VCaP (cell line): Measurements from ENCODE around the gene NARF.

Experiments
- H3K27ac ChIP-seq: fragments of 450-650 bp; 2 replicates; pipeline ENCODE4 v1.5.1; 2017
- TF ChIP-seq, protein P1 (sequence below): fragments of 450-650 bp; conservative IDR thresholded peaks from 2 replicates; pipeline ENCODE4 v1.5.1; 2017; ENCODE audit warnings: mild to moderate bottlenecking, moderate library complexity

Gene NARF

DNA sequence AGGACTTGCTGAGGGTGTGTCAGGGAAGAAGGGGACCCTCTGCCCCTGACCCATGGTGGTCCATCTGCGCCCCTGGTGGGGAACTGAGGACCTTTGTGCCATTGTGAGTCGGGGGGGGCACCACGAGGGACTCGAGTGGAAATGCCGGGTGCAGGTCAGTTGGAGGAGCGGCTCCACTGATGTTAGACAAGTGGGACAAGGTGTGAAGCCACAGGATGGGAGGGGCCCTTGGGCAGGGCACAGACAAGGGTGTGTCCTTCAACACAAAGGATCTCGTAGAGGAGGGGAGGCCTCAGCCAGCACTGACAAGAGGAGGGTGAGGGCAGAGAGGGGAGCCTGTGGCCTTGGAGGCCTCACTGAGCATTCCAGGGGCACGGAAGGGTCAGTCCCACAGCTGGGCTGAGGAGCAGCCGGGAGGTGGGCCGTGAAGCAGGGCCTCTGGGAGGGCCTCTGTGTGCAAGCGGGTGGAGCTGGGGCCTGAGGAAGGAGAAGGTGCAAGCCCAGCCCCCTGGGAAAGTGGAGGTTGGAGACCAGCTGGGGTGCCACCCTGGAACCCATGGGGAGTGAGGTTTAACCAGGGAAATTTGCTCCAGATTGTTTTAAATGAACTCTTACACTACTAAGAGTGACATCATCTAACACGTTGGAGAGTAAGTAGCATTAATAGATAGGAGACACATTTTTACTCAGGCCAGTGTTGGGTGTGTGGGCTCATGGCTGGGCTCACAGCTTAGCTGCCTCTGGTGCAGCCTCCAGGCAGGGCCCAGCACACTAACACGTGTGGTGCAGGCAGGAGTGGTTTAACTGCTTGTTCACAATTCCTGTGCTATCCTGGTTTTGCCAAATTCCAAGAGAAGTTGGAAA, 27.9 kb downstream of the NARF start:
- H3K27ac ChIP-seq: no peak overlapping the region
- TF ChIP-seq, protein P1, sequence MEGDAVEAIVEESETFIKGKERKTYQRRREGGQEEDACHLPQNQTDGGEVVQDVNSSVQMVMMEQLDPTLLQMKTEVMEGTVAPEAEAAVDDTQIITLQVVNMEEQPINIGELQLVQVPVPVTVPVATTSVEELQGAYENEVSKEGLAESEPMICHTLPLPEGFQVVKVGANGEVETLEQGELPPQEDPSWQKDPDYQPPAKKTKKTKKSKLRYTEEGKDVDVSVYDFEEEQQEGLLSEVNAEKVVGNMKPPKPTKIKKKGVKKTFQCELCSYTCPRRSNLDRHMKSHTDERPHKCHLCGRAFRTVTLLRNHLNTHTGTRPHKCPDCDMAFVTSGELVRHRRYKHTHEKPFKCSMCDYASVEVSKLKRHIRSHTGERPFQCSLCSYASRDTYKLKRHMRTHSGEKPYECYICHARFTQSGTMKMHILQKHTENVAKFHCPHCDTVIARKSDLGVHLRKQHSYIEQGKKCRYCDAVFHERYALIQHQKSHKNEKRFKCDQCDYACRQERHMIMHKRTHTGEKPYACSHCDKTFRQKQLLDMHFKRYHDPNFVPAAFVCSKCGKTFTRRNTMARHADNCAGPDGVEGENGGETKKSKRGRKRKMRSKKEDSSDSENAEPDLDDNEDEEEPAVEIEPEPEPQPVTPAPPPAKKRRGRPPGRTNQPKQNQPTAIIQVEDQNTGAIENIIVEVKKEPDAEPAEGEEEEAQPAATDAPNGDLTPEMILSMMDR: no peak

DNA sequence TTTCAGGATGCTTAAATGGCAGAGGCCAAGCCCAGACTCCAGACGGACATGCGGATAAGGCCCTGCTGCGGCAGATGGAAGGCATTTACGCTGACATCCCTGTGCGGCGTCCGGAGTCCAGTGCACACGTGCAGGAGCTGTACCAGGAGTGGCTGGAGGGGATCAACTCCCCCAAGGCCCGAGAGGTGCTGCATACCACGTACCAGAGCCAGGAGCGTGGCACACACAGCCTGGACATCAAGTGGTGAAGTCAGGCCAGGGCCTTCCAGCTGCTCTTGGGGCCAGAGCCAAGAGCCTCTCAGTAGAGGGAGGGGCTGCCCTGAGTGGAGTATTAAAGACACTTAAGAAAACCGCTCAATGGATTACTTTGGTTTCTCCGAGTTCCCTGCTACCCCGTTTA, 29.4 kb downstream of the NARF start:
- no peak overlapping the region for H3K27ac ChIP-seq
- TF ChIP-seq, protein P1: no peak

DNA sequence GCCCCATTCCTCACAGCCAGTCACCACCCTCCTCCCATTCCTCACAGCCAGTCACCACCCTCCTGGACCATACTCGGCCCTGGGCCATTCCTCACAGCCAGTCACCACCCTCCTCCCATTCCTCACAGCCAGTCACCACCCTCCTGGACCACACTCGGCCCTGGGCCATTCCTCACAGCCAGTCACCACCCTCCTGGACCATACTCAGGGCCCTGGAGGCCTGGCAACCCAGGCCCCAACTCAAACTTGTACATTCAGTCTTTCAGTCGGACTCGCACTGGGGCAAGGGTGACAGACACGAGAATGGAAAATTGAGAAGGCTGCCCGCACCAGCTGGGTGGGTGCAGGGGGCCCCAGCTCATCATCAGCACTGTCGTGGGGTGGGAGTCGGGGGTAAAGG, 30.6 kb downstream of the NARF start:
- TF ChIP-seq, protein P1: no peak
- no peak overlapping the region for H3K27ac ChIP-seq

DNA sequence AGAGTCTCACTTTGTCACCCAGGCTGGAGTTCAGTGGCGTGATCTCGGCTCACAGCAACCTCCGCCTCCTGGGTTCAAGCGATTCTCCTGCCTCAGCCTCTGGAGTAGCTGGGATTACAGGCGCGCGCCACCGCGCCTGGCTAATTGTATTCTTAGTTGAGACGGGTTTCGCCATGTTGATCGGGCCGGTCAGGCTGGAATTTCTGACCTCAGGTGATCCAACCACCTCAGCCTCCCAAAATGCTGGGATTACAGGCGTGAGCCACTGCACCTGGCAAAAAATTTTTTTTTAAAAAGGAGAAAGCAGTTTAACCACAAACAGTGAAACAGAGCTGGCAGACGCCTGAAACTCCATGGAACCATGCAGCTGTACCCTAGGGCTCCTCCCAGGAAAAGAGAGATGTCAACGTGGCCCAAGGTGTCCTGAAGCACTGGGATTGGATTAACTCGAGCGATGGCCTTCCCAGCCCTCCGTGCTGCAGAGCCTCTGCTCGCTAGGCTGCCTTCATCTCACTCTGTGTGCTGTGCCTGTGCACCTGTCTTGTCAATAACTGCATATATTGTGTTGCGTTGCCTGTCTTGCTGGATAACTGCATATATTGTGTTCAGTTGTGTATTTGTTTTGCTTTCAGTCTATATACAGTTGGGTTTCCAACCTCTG, 31.4 kb downstream of the NARF start:
- H3K27ac ChIP-seq: no peak overlapping the region
- TF ChIP-seq, protein P1: no peak

DNA sequence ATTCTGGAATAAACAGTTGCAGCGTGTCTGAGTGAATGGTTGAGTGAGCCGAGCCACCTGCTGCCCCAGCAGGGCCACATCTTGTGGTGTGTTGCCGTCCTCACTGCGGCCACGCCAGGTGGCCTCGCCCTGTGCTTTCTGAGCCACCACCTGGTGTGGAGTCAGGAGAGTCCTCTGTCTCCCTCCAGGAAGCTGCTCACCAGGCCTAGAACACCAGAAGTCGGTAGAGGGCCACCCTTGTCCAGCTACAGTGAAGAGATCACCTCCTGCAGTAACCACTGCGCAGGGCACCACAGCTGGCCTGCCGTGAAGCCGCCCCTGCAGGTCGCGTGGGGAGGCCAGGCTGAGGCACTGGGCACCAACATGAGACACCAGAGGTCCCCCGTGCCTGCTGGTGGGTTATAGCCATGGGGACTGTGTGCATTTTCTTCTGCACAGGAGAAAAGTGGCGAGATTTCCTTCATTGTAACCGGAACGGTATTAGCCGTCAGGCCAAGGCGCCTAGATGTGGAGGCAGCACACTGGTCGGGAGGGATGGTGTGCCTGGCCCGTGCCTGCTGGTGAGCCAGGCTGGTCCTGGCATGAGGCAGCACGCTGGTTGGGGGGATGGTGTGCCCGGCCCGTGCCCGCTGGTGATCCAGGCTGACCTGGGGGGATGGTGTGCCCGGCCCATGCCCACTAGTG, 32.1 kb downstream of the NARF start:
- H3K27ac ChIP-seq: no peak overlapping the region
- TF ChIP-seq, protein P1: no peak

DNA sequence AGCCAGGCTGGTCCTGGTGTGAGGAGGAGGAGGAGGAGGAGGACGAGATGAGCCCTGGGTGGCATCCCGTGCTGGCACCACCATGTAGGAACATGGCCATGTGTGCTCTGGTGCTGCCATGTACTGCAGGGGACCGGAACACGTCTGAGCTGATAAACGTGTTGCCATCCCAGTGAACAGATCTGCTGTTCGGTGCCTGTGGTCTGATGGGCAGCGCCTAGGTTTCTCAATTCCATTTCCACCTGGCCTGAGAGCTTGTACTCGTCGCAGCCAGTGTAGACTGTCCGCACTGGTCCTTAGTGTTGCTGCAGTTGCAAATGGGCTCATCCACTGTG, 32.6 kb downstream of the NARF start:
- TF ChIP-seq, protein P1: no peak
- H3K27ac ChIP-seq: no peak overlapping the region

DNA sequence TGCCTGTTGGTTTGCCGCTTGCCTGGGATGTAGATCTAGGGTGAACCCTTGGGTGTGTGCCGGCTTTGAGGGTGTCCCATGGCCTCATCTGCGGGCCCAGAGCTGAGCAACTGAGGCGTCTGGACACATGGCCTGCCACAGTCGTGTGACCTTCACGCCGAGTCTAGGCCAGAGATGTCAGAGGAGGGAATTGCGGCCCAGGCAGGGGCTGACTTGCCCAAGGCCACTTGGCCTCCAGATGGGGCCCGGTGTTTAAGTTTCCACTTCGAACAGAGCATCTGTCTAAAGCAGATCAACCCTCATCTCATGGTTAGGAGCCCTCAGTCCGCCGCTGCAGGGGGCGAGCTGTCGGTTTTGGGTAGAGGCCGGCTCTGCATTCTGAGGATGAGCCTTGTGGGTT, 33.0 kb downstream of the NARF start:
- TF ChIP-seq, protein P1: no peak
- no peak overlapping the region for H3K27ac ChIP-seq
